Ascending aorta (tissue), 2 donors: Measurements from ENCODE around the gene PLXNA4. TPM values are rescaled to one million over a fixed set of nuclear protein-coding genes. Genes with fewer than 3 reads are reported as not detected.

Experiments
- DNase-seq, 2 donors: peaks; one replicate each; pipeline ENCODE4 v3.0.0-alpha.2; 2019; ENCODE audit warnings: low spot score in 2 of 2
- H3K27ac ChIP-seq, 2 donors: fragments of 200-600 bp; sonication (generic); one replicate each; pipeline ENCODE4 v1.5.1; 2016 to 2017; ENCODE audit warnings: mild to moderate bottlenecking in 1 of 2
- H3K27me3 ChIP-seq: fragments of 200-600 bp; sonication (generic); one replicate; pipeline ENCODE4 v1.5.1; 2017
- H3K36me3 ChIP-seq, 2 donors: fragments of 200-600 bp; sonication (generic); one replicate each; pipeline ENCODE4 v1.5.1; 2016
- H3K4me1 ChIP-seq, 2 donors: fragments of 200-600 bp; sonication (generic); one replicate each; pipeline ENCODE4 v1.5.1; 2016 to 2017; ENCODE audit warnings: mild to moderate bottlenecking in 1 of 2
- H3K4me3 ChIP-seq, 2 donors: fragments of 200-600 bp; sonication (generic); one replicate each; pipeline ENCODE4 v1.5.1; 2016 to 2017; ENCODE audit warnings: mild to moderate bottlenecking in 1 of 2
- H3K9me3 ChIP-seq, 2 donors: fragments of 200-600 bp; sonication (generic); one replicate each; pipeline ENCODE4 v1.5.1; 2016
- intact Hi-C: fragments of 100-400 bp; cut with DNase I; formaldehyde crosslinking; loops from one replicate; pipeline ENCODE4 v1.15.1; 2023
- total RNA-seq: library from RNA; depleted of rRNA; stranded (reverse); fragments of >200 nt; gene quantifications from one replicate; pipeline ENCODE4 v1.1.0, GENCODE V29; 2016
- TF ChIP-seq, protein P1 (sequence below), 3 experiments: fragments of 200-600 bp in 2 of 3; fragments of 450-650 bp in 1 of 3; sonication (generic) in 2 of 3; IDR thresholded peaks; one replicate each; pipeline ENCODE4 v1.5.1; 2016 to 2019; ENCODE audit warnings: antibody characterized with exemption in 3 of 3, mild to moderate bottlenecking in 1 of 3, moderate library complexity in 1 of 3

PLXNA4 gene
- total RNA-seq, 1 donor from 2014 or later = 27.1 TPM

DNA sequence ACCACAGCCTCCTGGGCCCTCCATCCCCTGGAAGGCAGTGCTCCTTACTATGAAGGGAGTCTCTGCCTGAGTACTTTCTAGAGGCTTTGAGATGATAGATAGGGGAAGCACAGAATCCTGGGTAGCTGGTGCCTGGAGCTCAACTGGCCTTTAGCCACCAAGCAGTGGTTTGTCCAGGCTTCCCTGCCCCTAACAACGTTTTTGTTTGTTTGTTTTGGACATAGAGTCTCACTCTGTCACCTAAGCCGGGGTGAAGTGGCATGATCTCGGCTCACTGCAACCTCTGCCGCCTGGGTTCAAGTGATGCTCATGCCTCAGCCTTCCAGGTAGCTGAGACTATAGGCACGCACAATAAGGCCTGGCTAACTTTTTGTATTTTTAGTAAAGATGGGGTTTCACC is 289.4 kb downstream of the PLXNA4 start:
- DNase-seq = no peak
- Histone ChIP-seq H3K36me3 (no peaks in the 10 kb centered on the region), H3K27me3 (no peaks in the 10 kb centered on the region), H3K9me3 (no peaks in the 10 kb centered on the region), H3K27ac (no peak overlapping the region), H3K4me3 (no peak overlapping the region), H3K4me1 (no peaks in the 10 kb centered on the region)
- TF ChIP-seq, protein P1, sequence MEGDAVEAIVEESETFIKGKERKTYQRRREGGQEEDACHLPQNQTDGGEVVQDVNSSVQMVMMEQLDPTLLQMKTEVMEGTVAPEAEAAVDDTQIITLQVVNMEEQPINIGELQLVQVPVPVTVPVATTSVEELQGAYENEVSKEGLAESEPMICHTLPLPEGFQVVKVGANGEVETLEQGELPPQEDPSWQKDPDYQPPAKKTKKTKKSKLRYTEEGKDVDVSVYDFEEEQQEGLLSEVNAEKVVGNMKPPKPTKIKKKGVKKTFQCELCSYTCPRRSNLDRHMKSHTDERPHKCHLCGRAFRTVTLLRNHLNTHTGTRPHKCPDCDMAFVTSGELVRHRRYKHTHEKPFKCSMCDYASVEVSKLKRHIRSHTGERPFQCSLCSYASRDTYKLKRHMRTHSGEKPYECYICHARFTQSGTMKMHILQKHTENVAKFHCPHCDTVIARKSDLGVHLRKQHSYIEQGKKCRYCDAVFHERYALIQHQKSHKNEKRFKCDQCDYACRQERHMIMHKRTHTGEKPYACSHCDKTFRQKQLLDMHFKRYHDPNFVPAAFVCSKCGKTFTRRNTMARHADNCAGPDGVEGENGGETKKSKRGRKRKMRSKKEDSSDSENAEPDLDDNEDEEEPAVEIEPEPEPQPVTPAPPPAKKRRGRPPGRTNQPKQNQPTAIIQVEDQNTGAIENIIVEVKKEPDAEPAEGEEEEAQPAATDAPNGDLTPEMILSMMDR (IDR thresholded peaks at IDR 0.05) = no peak
- intact Hi-C loops = no loop called here

DNA sequence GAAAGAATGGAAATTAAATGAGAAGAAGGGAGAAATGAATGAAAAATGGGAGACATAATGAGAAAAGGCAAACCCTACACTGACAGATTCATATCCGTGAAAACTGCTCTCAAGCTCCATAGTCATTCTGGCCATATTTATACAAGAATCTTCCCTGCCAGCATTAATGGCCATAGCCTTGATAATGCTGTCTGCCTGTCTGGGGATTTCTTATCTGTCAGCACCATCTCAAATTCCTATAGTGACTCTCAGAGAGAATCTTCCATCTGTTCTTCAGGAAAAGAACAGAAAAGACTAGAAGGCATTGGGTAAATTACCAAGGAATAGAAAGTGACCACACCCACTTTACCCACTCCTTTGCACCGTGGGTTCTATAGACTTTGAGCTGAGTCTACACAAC is 295.9 kb downstream of the PLXNA4 start:
- Histone ChIP-seq H3K4me3 (no peak overlapping the region), H3K27me3 (no peaks in the 10 kb centered on the region), H3K27ac (no peak overlapping the region), H3K36me3 (no peaks in the 10 kb centered on the region), H3K9me3 (no peaks in the 10 kb centered on the region), H3K4me1 (peaks cover 0 to 3% of the 10 kb centered on the region in 2 donors)
- intact Hi-C loops = no loop called here
- TF ChIP-seq, protein P1 (IDR thresholded peaks at IDR 0.05) = no peak
- no peak for DNase-seq

DNA sequence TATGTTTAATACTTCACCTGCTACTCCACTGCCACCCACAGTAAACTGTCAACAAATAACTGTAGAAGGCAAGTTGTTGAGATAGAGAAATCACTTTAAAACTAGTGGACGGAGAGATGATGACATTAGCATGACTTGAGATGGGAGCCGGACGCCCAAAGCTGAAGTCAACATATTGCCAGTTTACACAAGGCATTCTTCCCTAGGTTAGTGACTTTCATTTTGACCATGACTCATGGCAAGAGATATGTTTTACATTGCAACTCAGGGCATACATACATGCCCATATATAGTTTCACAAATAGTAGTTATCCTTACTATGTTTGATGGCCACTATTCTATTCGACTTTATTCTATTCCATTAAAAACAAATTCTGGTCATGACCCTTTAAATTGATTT is 296.6 kb downstream of the PLXNA4 start:
- intact Hi-C loops = no loop called here
- Histone ChIP-seq H3K9me3 (no peaks in the 10 kb centered on the region), H3K27ac (no peak overlapping the region), H3K36me3 (no peaks in the 10 kb centered on the region), H3K4me3 (no peak overlapping the region), H3K4me1 (peaks cover 0 to 3% of the 10 kb centered on the region in 2 donors), H3K27me3 (no peaks in the 10 kb centered on the region)
- no peak for DNase-seq
- TF ChIP-seq, protein P1 (IDR thresholded peaks at IDR 0.05) = no peak

DNA sequence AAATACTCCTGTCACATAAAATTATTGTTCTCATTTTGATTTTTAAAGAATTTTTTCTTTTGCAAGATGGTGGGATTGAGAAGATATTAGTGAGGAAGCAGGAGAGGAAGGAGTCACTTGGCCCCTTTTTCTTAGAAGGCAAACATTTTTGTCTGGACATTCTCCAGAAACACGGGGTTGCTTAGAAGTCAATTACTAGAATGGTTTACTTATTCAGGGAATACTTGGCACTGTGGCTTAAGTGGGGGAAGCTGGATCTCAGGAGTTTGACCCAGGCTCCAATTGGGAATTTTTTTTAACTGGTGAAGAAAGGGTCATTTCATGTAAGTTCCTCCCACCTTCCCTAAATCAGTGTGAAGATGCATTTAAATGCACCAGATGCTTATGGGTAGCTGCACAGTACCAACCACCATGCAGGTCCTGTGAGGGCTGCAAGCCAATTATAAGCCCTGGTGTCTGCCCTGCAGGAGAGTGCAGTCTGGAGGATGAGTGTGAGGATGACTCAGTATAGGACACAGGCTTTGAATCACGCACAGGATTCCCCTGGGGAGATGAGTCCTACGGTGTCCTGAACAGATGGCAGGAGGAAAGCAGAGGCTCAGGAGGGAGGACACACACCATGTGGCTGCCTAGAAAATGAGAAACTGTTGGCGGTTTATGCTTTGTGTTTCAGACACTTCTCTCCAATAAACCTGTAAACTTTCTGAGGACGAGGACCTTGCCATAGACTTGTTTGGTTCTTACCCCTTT is 299.1 kb downstream of the PLXNA4 start:
- Histone ChIP-seq H3K4me1 (peaks cover 0 to 3% of the 10 kb centered on the region in 2 donors), H3K36me3 (no peaks in the 10 kb centered on the region), H3K4me3 (no peak overlapping the region), H3K27me3 (no peaks in the 10 kb centered on the region), H3K9me3 (no peaks in the 10 kb centered on the region), H3K27ac (no peak overlapping the region)
- TF ChIP-seq, protein P1 (IDR thresholded peaks at IDR 0.05) = no peak
- intact Hi-C loops = no loop called here
- no peak for DNase-seq

DNA sequence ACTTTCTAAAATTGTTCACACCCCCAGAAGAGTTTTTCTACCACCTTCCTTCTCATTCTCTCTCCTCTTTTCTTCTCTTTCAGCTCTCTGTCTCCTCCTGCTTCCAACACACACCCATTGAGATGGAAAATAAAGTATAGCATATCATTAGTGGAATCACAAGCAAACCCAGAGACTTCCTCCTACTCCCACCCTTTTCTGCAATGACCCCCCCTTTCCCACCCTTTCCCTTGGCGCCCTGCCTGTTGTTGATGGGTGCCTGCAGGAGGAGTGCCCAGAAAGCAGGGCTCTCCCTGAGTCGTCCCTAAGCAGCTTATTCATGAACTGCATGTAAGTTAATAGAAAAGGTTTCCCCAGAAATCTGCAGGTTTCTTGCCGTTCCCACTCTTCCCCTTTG is 300.0 kb downstream of the PLXNA4 start:
- Histone ChIP-seq H3K27me3 (no peaks in the 10 kb centered on the region), H3K4me1 (peaks cover 0 to 3% of the 10 kb centered on the region in 2 donors), H3K27ac (no peak overlapping the region), H3K9me3 (no peaks in the 10 kb centered on the region), H3K36me3 (no peaks in the 10 kb centered on the region), H3K4me3 (no peak overlapping the region)
- intact Hi-C loops = no loop called here
- TF ChIP-seq, protein P1 (IDR thresholded peaks at IDR 0.05) = no peak
- no peak for DNase-seq
